Raji (cell line): ENCODE results near the gene IL10RB.

Source experiments
- POLR2A ChIP-seq: IDR thresholded peaks from 2 replicates; pipeline ENCODE4 v1.6.1; 2011; ENCODE audit warnings: low read depth, low read length, control low read depth; ENCODE audit not compliant: insufficient read depth

IL10RB gene

DNA sequence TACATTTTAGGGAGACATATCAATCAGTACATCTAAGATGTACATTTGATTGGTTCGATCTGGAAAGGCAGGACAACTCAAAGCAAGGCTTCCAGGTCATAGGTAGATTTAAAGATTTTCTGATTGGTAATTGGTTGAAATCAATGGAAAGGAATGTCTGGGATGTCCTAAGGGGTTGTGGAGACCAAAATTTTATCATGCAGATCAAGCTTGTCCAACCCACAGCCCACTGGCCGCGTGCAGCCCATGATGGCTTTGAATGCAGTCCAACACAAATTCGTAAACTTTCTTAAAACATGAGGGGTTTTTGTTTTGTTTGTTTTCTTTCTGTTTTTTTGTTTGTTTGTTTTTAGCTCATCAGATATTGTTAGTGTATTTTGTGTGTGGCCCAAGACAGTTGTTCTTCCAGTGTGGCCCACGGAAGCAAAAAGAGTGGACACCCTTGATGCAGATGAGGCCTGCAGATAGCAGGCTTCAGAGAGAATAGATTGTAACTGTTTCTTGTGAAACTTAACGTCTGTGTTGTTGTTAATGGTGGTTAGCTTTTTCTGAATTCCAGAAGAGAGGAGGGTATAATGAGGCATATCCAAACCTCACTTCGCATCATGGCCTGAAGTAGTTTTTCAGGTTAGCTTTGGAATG is 61.7 kb downstream of the IL10RB start:
- TF ChIP-seq POLR2A = no peak

DNA sequence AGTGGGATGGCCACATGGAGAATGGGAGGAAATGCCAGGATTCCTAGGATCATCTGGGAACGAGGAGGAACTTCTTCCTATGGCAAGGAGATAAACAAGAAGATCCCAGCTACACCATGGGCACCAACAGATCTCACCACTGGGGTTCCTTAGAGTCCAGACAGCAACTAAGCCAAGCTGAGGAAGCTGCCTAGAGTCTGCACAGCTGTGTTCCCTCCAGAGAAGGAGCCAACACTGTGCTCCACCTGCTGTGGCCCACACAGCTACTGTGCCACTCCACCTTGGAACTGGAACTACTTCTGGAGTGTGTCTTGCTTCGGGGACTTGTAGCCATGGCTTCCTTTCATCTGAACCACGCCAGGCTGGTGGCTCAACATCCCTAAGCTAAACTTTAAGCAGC is 64.6 kb downstream of the IL10RB start:
- no peak for TF ChIP-seq POLR2A

DNA sequence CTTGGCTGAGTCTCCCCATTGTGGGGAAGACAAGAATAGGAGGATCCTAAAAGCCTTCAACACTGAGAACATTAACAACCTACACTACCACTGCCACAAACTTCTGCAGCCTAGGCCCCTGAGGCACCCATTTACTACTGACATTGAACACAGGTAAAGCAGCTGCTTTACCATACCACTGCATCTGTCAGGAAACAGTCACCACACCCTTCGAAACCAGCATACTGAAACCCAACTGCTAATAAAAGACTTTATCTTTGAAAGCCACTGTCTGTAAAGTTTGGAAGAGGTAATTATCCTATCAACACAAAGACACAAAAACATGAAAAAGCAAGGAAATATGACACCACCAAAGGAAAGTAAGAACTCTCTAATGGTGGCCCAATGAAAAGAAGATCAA is 66.0 kb downstream of the IL10RB start:
- no peak for TF ChIP-seq POLR2A

DNA sequence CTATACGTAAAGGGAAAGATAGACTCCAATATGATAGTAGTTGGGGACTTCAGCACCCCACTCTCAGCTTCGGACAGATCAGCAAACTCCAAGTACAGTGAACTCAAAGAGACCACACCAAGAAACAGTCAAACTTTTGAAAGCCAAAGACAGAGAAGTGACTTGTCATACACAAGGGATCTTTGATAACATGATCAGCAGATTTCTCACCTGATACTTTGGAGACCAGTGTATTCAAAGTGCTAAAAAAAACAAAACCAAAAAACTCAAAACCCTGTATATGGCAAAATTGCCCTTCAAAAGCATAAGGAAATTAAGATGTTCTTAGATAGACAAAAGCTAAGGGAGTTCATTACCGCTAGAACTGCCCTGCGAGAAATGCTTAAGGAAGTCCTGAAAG is 68.0 kb downstream of the IL10RB start:
- no peak for TF ChIP-seq POLR2A

DNA sequence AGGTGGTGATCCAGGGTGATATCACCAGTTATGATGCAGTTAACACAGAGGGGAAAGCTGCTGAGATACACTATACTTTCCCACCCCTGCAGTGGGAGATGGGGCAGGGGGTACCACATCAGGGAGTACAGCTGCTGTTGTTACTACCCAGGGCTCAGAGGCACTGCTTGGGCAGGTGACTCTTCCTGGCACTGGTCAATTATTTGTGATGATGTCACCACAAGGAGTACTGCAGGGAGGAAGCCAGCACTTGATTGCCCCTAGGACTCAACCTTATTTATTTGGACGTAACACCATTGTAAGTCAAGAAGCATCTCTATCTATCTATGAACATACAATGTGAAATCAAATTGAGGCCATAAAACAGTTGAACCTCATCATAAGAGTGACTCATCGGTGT is 68.7 kb downstream of the IL10RB start:
- no peak for TF ChIP-seq POLR2A

DNA sequence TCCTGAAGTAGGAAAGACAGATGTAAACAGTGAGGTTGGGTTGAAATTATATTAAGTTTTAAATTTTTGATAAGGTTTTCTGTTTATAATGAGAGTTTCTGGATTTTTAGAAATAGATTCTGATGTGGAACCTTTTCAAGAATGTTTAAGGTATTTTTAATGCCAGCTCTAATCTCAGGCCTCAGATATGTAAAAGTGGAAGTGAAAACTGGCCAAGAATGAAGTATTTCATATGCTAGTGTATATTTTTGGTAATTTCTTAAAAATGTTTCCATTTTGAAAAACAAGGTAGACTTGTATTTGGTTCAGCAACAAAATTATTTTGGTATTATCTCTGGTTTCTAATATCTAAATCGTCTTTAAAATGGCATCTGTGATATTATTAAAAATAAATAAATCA is 73.0 kb downstream of the IL10RB start:
- TF ChIP-seq POLR2A = no peak

DNA sequence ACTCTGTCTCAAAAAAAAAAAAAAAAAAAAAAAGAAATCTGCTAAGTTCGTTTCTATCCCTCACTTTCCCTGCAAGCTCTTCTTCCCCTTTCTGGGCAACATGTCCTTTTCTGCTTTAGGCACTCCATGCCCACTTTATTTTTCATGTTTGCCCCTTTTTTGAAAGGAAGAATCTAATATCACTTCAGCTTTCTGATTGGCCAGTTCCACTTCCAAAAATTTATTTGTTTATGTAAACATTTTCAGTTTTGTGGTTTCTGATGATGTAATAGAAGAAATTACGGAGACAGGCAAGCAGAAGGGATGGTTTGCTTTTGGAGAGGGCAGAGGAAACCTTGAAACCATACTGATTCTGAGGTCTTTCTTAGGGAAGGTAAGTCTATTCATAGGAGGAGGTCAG is 73.8 kb downstream of the IL10RB start:
- no peak for TF ChIP-seq POLR2A

DNA sequence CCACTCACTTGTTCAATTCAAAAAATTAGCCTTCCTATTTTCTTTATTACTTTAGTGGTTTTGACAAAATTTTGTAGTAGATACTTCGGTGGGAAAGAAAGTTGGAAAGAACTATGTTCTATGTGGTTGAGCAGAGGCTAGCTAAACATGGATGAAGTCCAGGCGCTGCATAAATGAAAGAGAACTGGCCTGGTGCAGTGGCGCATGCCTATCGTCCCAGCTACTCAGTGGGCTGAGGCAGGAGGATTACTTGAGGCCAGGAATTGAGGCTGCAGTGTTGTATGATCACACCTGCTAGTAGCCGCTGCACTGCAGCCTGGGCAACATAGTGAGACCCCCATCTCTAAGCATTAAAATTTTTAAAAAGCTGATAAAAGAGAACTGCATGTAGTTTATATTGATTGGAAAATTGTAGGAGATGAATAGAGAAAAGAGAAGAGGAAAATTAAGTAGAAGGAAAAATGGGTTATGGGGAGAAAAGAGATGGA is 79.6 kb downstream of the IL10RB start:
- no peak for TF ChIP-seq POLR2A
